NCI-H2227 (cell line): ENCODE results near the gene THEM4.
A peak's percentile ranks its signal among the peaks of the same experiment; 100 is the strongest.
"Not testable (repeated sequence)": the region's sequence is repeated elsewhere in the genome, so short reads cannot be mapped to it uniquely, and the experiment has no call there.

Experiments used
- DNase-seq: peaks from one replicate; lab custom pipeline; 2025; ENCODE audit not compliant: unreplicated experiment; lab: John Stamatoyannopoulos, UW

Gene THEM4

DNA sequence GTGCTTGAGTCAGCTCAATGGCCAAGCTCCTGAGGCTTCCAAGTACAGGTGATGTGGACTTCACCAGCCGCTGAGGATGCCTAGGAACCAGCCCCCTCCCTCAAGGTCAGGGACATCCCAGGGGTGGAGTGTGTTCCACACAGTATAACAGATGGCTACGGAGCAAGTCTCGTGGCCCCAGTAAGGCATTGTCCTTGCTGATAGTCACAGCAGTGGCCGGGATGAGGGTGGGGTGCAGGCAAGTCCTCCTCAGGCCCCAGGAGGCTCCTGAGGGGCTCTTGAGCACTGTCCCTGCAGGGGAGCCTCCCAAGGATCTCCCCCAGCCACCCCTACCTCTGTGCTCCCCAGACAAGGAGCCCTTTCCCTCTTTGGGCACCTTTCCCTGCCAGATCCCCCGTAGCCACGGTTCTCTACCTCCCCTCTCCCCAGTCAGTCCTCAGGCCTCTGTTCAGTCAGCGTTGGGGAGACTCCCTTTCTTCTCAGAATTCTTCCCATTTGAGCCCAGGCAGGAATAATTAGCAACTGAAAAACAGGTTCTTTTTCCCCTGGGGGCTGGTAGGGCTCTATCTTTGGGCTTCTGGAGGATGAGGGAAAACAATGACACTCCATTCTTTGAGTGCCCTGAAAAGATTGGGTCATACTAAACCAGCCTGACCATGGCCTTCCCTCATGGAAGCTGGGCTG is 48.7 kb downstream of the THEM4 start:
- DNase-seq, result no peak

DNA sequence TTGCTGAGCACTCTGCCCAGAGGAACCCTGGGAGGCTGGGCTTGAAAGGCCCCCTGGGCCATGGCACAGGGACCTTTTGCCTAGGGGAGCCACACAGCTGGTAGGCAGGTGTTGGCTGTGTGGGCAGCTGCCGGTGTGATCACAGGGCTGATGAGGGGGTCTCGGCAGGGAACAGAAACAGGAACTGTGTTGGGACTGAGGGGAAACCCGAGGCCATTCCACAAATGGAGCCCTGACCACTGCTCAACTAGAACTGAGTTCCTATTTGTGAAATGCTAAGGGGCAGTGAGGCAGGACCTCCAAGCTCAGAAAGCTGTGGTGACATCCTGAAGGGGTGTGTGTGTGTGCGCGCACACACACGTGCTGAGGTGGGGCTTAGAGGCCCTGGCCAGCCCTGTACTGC is 49.4 kb downstream of the THEM4 start:
- no peak for DNase-seq

DNA sequence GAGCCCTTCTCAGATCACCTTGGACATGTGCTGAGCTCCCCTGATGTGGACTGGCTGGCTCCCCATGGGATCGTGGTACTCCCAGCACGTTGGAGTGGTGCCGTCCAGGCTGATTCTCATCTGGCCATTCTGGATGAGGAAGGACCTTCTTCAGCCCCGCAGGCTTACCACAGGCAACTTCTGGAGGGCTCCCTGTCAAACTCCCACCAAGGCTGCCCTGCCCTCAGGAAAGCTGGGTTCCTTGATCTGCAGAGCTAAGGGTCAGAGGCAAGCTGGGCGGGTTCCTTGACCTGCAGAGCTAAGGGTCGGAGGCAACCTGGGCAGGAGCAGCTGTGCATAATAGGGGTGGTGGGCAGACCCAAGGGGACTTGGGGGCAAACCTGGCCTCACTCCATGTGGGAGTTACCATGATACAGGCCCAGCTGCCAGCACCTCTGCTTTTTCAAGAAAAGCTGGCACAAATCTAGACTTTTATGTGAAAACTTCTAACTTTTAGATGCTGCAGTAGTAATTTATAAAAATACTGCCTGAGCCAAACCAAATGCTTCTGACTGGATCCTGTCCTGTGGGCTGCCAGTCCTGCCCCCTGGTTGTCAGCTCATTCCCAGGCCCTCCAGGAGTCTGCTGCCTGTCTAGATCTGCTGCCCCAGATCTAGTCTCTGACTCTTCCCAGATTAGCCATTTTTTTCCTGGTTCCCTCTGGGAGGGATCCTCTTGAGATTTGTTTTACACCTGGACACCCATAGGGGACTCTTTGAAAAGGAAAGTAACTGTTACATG is 50.2 kb downstream of the THEM4 start:
- no peak for DNase-seq

DNA sequence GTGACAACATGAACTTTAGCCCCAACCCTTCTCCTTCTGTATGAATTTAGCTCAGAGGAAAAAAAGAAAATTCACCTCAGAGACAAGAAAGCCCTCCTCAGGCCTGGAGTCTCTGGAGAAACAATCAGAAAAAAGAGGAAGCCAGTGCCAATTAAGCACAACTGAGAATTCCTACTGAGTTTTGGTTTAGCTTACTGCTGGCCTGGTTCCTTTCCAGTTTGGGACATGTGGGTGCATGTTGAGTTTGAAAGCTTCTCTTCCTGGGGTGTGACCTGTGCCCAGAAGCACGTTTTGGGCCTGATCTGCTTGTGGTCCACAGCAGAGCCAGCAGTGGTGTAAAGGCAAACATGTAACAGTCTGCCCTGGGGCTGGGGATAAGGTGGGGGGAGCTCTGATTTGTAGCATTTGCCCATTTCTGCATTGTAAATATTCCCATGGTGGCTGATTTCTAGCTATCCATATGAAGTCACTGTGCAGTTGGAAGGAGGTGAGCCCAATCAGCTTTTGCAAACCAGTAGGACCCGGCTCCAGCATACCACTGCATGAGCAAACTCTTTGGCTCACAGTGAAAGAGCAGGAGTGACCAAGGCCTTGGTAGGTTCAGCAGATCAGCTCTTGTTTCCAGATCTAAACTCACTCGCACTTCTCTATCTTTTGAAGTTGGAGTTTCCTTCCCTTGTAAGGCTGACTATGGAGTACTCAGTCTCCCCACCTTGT is 51.1 kb downstream of the THEM4 start:
- no peak for DNase-seq

DNA sequence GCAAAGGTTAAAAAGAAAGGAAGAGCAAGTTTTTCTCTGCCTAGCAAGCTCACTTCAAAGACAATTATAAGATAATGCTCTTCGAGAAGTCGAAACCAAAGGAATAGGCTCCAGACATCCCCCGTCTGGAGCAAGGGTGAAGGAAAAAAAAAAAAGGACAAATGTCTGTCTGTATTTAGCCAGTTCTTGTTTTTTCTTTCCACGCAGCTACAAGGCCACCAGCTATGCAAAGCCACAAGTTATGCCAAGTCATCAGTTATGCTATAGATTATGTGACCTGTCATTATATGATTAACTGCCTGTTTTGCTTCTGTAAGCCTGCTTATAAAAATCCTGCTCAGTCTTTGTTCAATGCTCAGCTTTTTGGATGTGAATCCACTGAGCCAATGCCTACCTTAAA is 53.4 kb downstream of the THEM4 start:
- peak; percentile 12 for DNase-seq

DNA sequence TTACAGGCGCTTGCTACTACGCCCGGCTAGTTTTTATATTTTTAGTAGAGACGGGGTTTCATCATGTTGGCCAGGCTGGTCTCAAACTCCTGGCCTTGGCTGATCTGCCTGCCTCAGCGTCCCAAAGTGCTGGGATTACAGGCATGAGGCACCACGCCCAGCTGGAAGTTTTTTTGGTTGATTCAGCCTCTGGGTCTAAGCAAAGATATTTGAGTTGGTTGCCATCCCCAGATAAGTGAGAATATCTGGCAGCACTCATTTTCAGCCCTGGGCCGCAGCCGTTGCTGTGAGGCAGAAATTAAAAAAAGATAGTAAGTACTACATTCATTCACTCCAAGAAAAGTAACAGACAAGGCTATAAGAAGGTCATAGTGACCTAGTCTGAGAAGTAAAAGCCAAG is 53.8 kb downstream of the THEM4 start:
- not testable (repeated sequence) for DNase-seq

DNA sequence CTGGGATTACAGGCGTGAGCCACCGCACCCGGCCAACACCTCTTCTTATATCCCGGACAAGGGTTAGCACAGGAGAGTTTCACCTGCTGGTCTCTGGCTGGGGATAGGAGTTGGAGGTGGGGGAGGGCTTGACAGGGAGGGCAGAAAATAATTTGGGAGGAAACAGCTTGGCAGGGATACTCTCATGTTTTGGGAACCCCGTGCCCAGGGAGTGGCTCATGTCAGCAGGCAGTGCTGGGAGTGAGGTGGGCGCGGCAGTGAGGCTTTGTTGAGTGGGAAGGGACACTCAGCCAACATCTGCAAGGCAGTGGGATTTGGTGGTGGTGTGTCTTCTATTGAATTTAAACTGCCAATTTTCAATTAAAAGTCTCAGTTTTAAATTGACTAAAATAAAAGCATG is 54.7 kb downstream of the THEM4 start:
- no peak for DNase-seq

DNA sequence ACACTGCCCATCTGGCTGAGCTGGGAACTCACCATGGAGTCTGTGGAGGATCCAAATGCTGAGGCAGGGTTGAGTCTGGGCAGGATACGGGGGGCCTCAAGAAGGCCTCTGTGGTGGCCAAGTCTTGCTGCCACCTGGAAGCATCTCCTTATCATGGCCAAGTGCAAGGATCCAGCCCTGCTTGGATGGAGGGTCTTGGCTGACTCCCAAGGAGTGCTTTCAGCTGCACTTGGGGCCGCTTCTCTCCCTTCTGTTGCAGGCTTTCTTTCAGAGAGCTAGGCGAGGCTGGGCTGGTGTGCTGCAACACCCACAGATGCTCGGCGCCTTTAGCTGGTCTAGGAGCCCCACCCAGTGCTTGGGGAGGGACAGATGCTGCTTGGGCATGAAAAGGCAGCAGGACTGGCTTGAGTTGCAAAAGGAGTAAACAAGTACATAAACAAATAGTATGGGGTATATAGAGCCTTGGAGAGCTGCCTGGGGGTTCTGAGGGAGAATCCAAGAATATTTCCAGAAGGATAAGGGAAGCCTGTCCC is 55.8 kb downstream of the THEM4 start, which contains the start of gene THEM5:
THEM5 (minus strand) TSS at position 302 of the 533 bp plus-strand sequence; CDS start at position 155, 147 bp downstream.
- DNase-seq, result no peak

DNA sequence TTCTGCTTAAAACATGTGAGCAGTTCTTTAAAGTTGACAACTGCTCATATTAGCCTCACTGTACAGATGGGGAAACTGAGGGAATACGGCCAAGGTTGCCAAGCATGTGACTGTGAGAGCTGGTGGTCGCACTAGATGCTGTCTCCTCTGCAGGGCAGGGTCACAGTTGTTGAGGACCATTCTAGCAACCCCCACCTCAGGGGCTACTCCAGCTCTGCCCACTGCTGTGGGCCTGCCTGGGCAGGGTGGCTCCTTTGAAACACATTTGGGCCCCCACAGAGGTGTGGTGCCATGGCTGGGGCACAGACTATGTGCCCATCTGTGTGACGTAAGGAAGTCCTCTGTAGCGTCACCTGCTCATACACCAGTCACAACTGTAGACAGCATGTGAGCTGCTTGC is 56.6 kb downstream of the THEM4 start:
- no peak for DNase-seq

DNA sequence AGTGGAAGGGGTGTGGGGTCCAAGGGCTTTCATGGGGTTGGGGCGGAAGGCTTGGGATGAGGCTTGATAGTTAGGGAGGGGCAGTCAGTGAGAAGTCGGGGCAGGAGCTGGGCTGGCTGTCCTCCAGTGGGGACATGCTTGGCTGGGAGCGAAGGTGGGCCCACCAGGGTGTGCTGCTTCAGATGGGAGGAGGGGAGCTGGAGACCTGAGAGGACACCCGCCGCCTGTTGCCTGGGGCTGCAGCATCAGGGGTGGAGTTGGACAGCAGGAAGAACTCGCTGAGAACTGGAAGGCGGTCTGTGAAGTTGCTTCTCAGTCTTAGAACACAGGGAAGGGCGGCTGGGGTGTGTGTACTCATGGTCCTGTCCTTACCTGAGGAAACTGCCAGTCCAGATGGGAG is 57.4 kb downstream of the THEM4 start:
- DNase-seq, result no peak

DNA sequence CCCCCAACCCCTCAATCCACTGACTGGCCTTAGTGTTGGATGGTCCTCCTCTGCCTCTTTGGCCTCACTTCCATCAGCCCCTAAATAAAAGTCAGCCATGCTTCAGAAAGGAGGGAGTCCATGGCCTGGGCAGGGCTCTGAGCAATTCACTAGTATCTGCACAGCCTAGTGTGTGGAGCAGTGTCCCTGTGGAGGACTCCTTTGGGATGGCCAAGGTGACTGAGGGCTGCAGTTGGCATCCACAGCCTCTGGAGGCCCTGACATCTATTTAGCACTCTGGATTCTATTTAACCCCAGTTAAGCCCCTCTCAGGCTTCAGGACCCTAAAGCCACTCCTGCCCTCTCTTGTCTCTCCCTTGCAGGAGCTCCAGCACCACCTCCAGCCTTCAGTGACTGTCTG is 59.4 kb downstream of the THEM4 start:
- DNase-seq, result no peak

DNA sequence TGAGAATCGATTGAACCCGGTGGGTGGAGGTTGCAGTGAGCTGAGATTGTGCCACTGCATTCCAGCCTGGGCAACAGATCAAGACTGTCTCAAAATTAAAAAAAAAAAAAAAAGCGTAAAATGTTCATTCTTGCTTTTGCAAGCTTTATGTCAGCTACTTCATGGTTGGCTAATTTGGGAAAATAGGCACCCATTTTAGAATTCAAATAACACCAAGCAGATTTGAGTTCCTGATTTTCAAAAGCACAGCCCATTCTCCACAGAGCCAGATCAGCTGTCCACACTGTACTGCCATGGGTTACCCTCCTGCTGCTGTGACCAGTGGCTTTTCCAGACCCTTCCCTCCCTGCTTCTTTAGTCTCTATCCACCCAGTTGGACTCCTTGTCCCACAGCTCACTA is 60.2 kb downstream of the THEM4 start:
- DNase-seq, result no peak

DNA sequence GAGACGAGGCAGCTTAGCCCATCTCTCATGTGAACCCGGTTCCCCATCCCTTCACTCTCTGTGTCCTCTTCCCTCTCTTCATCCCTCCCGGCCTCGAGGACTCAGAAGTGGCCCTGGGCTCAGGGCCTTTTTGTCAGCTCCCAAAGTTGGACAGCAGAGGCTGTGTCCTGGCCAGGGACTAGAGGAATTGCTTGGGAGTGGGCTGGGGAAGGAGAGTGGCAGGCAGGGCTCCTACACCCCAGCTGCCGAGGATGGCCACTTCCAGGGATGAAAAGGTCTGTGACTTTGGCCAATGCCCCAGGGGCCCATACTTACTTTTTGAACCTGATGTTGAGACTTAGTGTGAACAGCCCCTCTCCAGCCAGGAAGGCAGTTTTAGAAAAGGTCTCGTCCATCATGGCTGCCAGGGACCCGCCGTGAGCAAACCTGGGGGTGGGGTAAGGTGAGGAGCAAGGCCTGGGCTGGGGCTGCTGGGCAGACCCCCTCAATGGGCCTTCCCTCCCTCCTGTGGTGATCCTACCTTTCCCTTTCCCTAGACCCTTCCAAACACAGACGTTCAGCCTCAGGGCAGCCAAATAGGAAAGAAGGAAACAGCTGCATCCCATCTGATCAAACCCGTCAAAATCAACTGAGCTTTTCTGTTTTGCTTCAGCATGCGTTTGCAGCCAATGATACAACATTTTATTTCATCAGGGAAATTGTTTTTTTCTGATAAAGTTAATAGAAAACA is 61.3 kb downstream of the THEM4 start:
- DNase-seq, result no peak

DNA sequence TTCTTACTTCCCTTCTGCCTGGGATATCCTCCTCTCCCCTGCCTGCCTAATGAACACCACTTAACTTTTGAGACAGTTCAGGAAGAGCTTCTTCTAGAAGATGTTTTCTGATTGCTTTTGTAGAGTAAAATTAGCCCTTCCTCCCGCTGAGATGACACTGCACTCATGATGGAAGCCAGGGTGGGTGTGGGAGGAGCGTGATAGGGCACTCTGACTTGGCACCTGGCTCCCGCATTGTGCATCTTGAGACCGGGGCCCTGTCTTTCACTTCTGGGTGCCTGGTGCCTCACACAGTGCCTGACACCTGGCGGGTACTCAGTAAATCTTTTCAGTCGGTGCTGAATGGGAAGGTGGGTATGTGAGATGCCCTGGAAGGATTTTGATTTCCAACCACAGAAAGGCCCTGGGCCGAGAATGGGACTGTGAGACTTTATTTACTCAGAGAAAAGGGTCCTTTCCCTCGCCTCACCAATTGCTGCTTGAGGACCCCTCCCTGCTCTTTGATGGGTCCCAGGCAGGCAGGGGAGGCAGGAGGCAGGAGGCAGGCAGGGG is 62.5 kb downstream of the THEM4 start:
- DNase-seq, result no peak

DNA sequence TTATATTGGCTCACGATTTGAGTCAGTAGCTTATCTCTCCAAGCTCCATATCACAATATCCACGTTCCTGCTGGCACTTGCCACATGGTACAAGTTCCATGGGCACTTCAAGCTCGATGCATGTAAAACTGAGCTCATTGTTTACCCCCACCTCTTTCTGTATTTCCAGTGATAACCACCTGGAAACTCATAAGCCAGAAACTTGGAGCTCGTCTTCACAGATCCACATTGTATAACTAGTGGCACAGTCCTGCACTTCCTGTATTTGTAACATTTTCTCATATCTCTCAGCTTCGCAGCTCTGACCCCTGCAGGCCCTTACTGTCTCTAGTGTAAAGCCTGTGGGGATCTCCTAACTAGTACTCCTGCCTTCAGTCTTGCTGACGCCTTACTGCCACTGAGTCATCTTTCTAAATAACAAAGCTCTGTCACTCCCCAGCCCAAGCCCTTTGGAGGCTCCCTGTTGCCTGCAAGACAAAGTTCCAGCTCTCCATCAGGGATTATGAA is 63.2 kb downstream of the THEM4 start:
- no peak for DNase-seq

DNA sequence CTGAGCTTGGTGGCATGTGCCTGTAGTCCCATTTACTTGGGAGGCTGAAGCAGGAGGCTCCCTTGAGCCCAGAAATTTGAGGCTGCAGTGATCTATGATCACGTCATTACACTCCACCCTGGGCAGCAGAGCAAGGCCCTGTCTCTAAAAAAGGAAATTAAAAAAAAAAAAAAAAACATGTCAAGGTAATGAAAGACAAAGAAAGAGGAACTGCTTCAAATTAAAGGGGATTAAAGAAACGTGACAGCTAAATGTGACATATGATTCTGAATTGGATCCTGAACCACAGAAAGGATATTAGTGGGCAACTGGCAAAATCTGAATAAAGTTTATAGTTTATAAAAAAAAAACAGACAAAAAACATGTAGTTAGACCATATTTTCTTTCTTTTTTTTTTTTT is 65.9 kb downstream of the THEM4 start:
- DNase-seq, result no peak

DNA sequence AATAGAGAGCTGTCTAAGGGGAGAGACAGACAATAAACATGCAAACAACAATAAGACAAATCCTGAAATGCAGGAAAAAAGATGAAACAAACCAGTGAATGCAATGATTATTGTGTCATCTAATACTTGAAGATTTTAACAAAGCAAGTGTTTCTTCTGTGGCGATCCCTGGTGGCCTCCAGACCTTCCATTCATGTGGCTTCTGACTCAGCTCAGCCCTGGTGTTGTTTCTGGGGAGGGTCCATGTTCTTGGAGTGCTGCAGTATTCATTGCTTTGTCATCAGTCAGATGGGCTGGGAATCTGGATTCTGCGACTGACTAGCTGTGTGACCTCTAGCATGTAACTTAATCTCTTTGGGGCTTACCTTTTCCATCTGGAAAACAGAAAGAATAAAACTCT is 68.2 kb downstream of the THEM4 start:
- no peak for DNase-seq

DNA sequence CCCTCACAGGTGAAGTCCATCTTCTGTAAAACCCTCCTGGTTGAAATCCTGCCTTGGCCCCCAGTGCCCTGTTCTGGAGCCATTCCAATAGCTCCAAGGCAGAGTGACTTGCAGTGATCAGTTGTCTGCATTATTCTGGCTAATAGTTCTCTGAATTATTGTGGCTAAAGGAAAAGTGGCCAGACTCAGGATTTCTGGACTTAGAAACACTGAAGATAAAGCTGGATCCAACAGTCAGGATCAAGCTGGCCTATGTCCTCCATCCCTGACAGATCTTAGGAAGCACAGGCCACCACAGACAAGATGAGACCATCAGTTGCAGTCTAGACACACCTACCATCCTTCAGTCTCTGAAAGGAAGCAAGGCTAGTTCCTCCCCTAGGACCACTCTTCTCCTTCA is 68.9 kb downstream of the THEM4 start:
- DNase-seq, result no peak

DNA sequence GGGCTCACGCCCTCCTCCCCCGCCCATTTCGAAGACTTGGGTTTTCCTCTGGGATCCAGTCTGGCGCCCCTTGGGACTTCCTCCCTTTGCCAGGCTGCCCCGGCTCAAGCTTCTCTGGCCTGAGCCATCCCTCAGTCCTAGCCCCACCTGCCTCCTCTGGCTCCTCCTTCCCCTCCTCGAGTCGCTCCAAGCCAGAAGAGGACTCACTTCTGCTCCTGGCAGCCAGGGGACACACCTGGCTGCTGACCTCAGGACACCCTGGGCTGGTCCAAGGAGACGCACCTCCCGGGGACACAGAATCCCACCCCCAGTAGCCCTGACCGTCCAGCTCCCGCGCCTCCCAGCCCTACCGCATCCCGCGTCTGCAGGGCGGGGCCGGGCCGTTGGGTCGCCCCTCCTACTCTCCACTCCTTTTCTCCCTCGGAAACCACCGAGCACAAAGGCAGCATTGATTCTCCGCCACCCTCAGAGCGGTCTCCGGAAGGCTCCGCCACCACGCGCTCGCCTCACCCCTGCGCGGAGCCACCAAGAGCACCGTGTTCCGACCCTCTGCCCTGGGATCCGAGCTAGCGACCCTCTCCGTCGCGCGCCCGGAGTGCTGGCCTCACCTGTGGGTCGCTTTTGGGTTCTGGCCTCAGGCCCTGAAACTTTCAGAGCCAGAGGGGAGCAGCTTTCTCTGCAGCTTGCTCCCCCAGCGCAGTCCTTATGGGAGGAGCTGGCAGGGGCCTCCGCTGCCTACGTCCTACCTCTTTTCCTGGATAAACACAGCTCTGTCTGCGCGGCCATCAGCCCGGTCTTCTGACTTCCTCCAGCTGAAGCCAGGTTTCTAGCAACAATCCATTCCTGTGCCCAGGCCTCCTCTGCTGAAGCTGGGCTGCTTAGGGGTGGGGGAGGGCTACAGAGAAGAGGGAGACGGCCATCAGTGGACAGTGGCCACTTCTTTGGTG is 69.6 kb downstream of the THEM4 start, which contains the start of gene C2CD4D:
C2CD4D (minus strand) TSS at position 364 of the 947 bp plus-strand sequence. CDS start 831 bp downstream, outside the sequence.
- DNase-seq, result peak; percentile 64
